ENCODE results near the gene CBX3. TPM values are rescaled to one million over a fixed set of nuclear protein-coding genes. Genes with fewer than 3 reads are reported as not detected.

The CBX3 gene
- total and polyA plus RNA-seq, 2 of the 13 experiments (the other 11 are each of a cell fraction or from before 2014, with no cell fraction given), result 53.9 to 249 TPM

DNA sequence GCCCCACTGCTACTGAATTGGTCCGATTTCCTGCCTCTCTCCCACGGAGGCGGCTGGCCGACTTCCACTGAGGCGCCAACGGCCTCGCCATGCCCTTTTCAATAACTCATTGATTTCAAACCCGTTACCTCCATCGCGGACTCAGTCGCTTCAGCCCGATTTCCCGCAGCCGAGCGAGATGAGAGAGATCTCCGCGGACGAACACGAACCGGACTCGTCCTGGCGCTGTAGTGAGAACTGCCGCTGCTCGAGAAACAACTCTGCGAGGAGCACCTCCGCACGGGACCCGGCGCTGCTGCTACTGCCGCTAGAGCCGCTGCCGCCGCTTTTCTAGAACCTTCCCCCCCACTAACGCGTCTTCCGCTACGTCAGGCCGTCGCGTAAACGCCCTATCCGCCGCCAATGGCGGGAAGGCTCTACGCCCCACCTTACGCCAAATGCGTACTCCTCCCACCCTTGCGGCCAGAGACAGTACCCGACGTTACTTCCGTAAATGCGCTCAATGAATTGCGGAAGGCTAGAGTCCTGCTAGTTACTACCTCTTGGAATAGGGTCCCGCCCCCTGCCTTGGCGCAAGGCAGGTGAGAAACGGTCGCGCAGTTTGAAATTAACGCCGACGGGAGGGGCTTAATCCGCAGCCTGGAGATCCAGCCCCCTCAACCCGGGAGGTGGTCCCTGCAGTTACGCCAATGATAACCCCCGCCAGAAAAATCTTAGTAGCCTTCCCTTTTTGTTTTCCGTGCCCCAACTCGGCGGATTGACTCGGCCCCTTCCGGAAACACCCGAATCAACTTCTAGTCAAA, 900 bp upstream of the CBX3 start, which contains the start of gene HNRNPA2B1 (continued):
- TF ChIP-seq EZH2 (conservative IDR thresholded peaks at IDR 0.05; ENCODE audit: low read depth, low read length) (no peak), ZNF770 (CRISPR knock-in tag; IDR thresholded peaks at IDR 0.05) (no peak), NFE2L1 (CRISPR knock-in tag; IDR thresholded peaks at IDR 0.05; ENCODE audit: borderline replicate concordance) (no peak), HES4 (CRISPR knock-in tag; IDR thresholded peaks at IDR 0.05; ENCODE audit: borderline replicate concordance) (peak; percentile 37; the same call in 1 of the 2 replicates), SOX5 (CRISPR knock-in tag; IDR thresholded peaks at IDR 0.05; ENCODE audit: borderline replicate concordance) (no peak), HNF4G (IDR thresholded peaks at IDR 0.05; ENCODE audit: borderline replicate concordance, low read depth, low read length) (no peak; the same call in 1 of the 2 replicates), HNF4G (CRISPR knock-in tag; IDR thresholded peaks at IDR 0.05; ENCODE audit: borderline replicate concordance, low read depth) (no peak), FOXM1 (CRISPR knock-in tag; IDR thresholded peaks at IDR 0.05) (no peak), MIER2 (CRISPR knock-in tag; IDR thresholded peaks at IDR 0.05) (0 out of 2 replicates have a peak, but pooled peaks have one; percentile 68), ATF7 (IDR thresholded peaks at IDR 0.05) (no peak), ATF7 (CRISPR knock-in tag; IDR thresholded peaks at IDR 0.05) (no peak), EEA1 (CRISPR knock-in tag; IDR thresholded peaks at IDR 0.05; ENCODE audit: borderline replicate concordance) (no peak; the same call in 1 of the 2 replicates), NFATC3 (CRISPR knock-in tag; IDR thresholded peaks at IDR 0.05) (no peak), PRMT3 (CRISPR knock-in tag; IDR thresholded peaks at IDR 0.05; ENCODE audit: borderline replicate concordance, low read depth) (no peak), ZBTB8A (CRISPR knock-in tag; IDR thresholded peaks at IDR 0.05; ENCODE audit: borderline replicate concordance, low read depth) (peak; percentile 73; the same call in 1 of the 2 replicates), ATF7-NPFF (CRISPR knock-in tag; IDR thresholded peaks at IDR 0.05; ENCODE audit: low read depth) (peak; percentile 73), SIX1 (CRISPR knock-in tag; IDR thresholded peaks at IDR 0.05; ENCODE audit: borderline replicate concordance) (0 out of 2 replicates have a peak, but pooled peaks have one; percentile 22), PRDM10 (CRISPR knock-in tag; IDR thresholded peaks at IDR 0.05; ENCODE audit: low read depth) (no peak; the same call in 1 of the 2 replicates), NR2F6 (IDR thresholded peaks at IDR 0.05) (no peak), NR2F6 (CRISPR knock-in tag; IDR thresholded peaks at IDR 0.05) (no peak), NCOA1 (CRISPR knock-in tag; IDR thresholded peaks at IDR 0.05) (no peak)
- TF ChIP-seq, protein P1, sequence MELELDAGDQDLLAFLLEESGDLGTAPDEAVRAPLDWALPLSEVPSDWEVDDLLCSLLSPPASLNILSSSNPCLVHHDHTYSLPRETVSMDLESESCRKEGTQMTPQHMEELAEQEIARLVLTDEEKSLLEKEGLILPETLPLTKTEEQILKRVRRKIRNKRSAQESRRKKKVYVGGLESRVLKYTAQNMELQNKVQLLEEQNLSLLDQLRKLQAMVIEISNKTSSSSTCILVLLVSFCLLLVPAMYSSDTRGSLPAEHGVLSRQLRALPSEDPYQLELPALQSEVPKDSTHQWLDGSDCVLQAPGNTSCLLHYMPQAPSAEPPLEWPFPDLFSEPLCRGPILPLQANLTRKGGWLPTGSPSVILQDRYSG (CRISPR knock-in tag; IDR thresholded peaks at IDR 0.05), result 0 out of 2 replicates have a peak, but pooled peaks have one; percentile 71
- TF ChIP-seq, protein P2, sequence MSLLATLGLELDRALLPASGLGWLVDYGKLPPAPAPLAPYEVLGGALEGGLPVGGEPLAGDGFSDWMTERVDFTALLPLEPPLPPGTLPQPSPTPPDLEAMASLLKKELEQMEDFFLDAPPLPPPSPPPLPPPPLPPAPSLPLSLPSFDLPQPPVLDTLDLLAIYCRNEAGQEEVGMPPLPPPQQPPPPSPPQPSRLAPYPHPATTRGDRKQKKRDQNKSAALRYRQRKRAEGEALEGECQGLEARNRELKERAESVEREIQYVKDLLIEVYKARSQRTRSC (CRISPR knock-in tag; IDR thresholded peaks at IDR 0.05; ENCODE audit: low read depth), result no peak

All from HepG2 (cell line).